HG03135 (cell line): Measurements from ENCODE around the gene SLIT1.
"Not testable (repeated sequence)": the region's sequence is repeated elsewhere in the genome, so short reads cannot be mapped to it uniquely, and the experiment has no call there.

ENCODE experiments used
- ATAC-seq: cut with Tn5 transposase; IDR thresholded peaks from one replicate; pipeline ENCODE4 v1.9.1; 2021; ENCODE audit warnings: mild to moderate bottlenecking, moderate library complexity; ENCODE audit not compliant: unreplicated experiment

The SLIT1 gene

DNA sequence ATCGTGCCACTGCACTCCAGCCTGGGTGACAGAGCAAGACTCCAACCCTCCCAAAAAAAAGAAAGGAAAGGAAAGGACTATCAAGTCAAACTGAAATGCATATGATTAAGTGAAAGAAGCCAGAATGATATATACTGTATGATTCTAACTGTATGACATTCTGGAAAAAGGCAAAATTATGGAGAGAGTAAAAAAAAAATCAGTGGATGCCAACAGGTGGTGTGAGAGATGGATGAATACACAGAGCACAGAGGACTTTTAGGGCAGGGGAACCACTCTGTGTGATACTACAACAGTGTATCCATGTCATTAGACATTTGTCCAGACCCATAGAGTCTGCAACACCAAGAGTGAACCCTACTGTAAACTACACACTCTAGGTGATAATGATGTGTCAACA, 99.2 kb downstream of the SLIT1 start:
- ATAC-seq = no peak

DNA sequence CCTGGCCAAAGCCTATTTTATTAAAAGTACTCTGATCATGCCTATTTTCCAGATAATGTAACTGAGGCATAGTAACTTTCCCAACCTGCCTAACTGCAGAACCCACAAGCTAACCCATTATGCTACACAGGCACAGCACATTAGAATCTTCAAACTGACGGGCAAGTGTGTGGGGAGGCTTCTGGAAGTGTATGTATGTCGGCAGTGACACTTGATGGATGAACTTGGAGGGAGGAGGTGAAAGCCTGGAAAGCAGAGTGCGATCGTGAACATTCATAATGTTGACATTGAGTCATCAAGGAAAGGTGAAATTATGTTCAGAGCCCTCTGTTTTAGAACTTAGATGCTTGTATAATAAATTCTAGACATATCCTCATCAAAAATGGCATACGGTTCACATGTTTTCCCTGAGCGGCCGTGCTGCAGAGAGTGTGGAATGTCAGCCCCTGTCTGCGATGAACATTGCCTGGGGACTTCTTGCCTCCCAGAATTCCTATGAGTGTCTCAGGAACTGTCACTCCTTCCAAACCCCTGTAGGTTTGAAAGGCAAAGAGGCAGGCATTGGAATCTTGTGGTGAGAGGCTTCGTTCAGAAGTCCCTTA, 102.4 kb downstream of the SLIT1 start:
- no peak for ATAC-seq

DNA sequence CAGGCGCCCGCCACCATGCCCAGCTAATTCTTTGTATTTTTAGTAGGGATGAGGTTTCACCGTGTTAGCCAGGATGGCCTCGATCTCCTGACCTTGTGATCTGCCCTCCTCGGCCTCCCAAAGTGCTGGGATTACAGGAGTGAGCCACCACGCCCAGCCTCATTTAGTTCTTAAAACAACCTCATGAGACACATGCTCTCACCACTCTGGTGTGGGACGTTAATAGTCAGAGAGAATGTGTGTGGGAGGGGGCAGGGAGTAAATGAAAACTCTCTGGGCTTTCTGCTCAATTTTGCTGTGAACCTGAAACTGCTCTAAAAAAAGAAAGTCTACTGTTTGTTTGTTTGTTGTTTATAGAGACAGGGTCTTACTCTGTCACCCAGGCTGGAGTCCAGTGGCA, 103.2 kb downstream of the SLIT1 start:
- not testable (repeated sequence) for ATAC-seq

DNA sequence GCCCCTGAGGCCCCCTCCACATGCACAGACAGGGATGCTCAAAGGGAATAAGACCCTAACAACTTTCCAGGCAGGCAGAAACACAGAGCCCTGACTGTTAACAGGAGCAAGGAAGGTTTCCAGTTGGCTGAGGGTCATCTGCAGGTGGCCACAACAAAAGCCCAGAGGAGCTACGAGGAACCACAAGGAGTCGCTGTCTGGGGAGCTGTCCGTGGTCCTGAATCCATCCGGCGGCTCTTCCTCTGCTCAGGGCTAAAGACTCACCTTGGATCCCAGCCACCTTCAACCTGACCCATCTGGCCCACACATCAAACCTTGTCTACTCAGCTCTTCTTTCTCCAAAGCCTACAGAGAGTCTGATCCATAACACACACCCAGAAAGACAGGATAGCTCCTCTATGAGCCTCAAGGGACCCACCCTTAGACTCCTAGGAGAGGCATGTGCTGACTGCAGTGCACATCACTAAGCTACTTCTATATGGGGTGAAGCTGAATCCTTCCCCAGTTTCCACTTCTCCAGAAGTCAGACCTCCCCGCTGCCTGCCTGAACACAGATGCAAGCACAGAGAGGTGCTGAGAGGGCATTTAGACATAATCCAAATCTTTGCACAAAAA, 104.0 kb downstream of the SLIT1 start:
- ATAC-seq = no peak

DNA sequence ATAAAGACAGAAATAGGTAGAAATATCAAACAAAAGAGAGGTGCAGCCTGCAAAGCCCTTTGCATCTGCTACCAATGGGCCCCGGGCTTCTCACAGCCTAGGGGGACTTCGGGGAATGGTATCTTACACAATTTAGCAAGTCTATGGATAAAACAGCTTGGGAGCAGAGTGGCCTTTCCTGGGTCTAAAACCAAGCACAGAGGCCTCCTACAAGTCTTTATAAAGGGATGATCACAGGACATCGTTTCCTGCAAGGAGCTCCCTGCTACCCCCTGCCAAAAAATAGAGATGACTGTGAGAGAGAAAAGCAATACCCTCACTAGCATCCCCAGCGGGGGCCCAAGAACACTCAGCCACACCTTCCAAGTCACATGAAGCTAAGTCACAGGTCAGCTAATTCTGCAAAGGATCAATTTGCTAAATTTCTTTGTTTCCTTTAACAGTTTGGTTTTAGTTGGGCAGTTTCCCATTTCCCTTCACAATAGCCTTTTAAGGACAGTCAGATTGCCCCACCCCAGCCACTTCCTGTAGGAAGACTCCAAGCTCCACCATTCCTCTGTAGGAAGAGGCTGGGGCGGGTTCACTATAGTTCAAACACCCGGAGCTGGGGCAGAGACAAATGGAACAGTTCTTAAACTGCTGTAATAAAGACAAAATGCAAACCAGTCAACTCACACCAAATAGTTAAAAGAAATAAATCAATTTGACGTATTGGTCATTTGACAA, 105.5 kb downstream of the SLIT1 start:
- ATAC-seq = no peak

DNA sequence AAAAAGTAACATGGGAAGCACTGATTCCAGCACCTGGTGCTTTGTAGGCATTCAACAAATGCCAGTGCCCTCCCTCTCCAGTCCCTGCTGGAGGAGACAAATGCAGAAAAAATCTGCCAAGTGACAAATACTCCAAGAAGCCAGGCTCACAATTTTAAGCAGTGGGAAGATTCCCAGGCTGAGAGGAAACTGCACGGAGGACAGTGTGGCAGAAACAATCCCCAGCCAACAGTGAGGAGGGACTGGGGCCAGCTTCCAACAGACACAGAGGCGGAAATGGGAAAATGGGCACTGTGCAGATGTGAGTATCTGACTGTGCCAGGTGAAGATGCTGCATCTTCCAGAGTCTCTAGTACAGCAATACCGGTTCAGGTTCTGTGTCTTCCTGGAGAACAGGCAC, 106.3 kb downstream of the SLIT1 start:
- ATAC-seq = no peak

DNA sequence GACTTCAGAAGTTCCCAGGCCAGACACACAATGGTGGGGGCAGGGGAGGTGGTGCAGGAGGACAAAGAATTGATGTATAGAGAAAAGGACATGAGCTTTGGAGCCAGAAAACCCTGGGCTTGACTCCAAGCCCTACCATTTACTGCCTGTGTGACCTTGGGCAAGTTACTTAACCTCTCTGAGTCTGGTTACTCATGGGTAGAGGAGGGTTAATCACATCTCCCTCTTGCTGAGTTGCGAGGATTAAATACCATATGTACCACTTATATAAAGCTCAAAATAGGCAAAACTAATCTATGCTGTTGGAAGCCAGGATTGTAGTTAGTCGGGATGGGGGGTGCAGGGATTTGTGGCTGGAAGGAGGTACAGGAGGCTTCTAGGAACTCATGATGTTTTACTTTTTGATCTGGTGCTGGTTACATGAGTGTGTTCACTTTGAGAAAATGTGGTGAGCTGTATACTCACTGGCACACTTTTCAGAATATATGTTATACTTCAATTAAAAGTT, 106.8 kb downstream of the SLIT1 start:
- ATAC-seq = no peak

DNA sequence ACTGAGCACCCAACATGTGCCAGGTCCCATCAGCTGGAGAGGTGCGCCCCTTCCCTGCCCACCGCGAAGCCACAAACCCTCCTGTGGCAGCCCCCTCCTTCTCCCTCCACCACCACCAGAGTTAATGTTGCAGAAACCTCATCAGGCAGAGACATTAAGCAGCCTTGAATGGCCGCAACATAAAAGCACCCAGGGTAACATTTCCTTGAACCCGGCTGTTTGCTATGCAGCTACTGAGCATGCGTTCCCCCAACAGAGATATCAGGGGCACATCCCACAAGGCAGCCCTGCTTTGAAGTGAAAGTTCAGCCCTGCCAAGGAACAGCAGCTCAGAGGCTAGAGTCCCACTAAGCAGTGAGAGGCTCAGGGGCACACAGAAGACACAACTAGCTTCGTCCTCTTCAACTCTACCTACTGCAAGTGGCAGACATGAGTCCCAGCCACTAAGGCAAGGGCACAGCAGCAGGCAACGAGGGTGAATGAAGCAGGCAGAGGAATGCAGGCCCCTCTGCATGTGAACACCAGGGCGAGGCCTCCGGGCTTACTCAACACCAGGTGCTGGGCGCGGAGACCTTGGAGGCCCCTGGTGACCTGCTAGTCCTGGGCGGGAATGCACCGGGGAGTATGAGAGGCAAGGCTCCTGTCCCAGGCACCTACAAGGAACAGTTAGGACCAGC, 107.4 kb downstream of the SLIT1 start:
- no peak for ATAC-seq

DNA sequence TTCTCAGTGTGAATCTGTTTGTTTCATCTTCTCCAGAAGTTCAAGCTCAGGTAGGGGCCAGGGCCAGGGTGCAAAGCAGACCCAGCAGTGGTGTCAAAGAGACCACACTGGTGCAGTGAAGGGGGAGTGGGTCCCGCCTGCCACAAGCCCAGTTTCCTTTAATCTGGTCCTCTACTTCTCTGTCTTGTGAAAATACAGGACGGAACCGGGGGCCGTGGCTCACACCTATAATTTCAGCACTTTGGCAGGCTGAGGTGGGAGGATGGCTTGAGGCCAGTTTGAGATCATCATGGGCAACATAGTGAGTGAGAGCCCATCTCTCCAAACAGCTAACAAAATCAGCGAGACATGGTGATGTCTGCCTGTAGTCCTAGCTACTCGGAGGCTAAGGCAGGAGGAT, 109.0 kb downstream of the SLIT1 start:
- no peak for ATAC-seq

DNA sequence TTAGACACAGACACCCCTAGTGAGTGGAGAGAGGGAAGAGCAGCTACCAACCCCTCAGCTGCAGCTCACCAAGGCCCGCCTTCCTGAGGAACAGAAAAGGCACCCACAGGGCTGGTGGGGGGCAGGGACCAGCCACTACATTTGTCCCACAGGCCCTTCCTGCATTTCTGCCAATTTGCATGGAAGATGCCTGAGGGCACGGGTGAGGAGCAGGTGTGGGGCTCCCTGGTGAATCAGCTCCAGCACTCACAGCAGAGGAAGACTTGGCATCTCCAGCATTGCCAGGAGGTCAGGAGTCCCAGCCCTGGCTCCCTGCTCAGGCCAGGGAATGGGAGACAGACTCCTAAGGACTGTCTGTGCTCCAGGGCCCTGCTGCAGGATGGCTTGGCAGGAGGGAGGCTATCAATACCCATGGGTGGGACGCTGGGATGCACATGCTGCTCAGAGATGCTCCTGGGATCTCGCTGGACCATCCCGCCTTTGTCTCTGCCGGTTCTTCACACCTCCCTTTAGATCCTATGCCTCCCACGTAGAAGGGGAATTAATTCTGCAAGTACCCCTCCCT, 109.7 kb downstream of the SLIT1 start:
- no peak for ATAC-seq

DNA sequence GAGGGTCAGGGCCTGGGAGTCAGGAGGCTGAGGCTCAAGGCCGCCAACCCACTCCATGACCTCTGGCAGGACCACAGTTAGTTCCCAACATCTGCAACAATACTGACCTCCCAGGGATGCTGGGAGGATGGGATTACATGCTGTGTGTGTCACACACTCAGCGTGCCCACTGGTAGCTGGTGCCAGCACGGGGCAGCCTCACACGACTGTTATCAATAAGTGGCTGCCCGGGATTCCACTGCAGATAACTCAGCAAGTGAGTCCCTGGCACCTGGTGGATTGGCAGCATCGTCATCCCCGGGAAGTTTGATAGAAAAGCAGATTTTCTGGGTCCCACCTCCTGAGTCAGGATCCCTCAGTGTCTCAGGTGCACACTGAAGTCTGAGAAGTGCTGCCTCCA, 110.3 kb downstream of the SLIT1 start:
- no peak for ATAC-seq

DNA sequence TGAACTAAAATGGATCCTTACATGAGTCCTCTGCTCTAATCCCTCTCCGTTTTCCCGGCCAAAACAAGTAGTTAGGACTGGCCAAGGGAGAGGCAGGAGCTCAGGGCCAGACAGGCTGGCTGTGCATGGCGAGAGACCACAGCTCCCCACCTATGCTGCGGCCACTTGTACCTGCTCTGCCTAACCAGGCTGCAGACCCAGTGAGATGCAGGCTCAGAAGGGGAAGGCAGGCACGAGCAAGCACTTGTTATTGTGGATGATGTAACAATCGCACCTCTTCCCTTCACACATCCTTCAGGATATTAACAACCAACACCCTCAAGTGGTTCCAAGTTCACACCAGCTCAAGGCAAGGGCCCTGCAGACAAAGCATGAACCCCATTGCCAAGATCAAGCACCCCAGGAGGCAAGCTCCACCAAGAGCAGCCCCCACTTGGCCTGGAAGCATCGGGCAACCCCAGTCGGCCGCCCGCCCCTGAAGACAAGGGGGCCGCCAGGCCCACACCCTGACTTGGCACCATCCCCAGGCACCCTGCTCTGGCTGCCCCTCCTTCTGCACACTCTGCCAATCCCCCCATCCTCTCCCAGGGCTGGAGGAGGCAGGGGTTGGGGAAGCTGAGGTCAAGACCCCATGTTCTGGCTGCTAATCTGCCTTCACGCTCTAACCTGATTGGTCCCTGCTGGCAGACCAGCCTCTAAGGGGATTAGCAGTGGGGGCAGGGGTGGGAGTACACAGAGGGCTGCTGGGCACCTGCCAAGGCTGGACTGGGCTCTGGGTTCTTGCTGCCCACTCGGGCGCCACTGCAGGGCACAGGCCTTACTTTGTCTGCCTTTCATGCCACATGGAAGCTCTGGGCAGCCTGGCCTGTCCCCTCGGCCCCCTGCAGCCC, 111.3 kb downstream of the SLIT1 start:
- ATAC-seq = no peak

DNA sequence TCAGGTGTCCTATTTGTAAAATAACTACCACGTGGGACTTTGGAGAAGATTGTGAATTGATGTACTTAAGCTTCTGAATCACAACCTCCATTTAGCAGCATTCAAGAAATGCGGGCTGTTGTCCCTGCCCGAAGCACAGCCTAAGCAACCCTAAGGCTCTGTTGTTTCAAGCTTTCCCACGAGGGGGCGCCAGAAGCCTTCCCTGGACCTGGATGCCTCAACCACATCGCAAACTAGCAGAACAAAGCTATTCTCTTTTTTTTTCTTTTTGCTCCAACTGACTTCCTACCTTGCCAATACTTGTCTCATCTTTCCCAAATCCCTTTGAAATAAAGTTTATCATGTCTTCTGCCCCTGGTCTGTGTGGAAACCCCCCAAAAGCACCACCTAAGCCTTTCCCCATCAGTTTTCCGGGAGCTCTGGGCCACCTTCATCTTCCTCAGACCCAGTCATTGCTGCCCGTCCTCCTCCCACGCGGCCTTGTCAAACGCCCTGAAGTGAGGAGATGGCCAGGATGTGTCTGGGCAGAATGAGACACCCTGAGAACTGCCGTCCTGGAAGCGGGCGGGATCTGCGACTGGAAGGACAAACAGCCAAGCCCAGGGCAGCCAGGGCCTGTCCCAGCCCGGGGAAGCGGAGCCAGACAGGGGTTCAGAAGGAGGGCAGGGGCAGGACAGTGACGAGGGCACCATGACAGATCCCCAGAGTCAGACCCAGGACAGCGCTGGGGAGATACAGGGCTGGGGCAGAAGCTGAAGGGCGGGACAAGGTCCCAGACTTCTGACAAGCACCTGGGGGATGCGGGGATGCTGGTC, 112.7 kb downstream of the SLIT1 start:
- peak; percentile 53 for ATAC-seq

DNA sequence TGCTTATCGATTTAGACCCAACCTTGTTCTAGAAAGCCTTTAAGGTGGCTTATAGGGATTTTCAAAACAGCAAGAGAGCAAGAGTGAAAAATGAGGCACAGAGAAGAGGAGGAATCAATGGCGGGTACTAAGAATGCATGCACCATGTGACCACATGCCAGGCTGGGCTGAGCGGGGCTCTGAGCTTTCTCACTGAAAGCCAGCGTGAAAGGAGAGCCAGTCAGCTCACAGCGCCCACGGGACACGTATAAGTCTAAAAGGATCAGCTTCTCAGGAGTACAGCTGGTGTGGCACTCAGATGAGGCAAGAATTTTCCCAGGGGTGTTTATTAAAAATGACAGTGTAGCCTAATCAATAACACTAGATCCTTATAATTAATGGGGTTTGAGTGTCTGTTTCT, 114.3 kb downstream of the SLIT1 start:
- ATAC-seq = no peak

DNA sequence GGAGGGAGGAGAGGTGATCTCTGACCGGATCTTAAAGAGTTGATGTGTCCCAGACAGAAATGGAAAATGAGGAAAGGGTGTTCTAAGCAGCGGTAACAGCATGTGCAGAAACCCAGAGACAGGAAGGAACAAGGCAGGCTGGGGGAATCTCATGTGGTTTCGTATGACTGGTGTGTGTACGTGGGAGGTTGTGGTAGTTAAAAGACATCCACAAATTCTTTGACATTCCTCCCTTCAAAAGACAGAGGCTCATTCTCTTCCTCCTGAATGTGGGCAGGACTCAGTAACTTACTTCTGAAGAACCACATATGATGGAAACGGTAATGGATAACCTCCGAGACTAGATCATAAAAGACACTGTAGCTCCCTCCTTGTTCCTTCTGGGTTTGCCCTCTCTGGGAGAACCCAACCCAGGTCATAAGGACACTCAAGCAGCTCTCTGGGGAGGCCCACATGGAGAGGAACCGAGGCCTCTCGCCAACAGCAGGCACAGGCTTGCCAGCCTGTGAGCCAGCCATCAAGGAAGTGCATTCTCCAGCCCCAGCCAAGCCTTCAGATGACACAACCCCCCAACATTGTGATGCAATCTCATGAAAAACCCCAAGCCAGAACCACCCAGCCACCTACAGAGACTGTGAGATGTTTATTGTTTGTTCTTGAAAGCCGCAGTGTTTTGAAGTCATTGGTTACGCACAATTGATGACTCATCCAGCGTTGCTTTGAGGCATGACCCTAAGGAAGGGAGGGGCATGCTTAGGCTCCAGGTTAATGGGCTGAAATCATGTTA, 116.0 kb downstream of the SLIT1 start:
- ATAC-seq = no peak

DNA sequence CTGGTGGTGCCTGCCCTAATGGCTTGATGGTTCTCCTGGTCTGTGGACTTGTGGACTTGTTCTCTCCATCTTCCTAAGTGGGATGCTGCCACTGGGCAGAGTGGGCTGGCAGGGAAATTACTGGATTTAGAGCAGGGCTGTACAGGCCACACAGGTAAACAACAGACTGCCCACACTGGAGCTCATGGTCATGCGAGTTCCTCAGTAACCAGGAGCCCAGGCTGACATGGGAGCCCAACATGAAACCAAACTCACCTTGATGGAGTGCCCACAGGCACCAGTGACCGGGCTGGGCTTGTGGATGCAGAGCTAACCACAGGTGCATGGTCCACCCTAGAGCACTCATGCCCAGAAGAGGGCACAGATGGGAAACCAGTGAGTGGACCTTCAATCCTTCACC, 116.7 kb downstream of the SLIT1 start:
- ATAC-seq = no peak

DNA sequence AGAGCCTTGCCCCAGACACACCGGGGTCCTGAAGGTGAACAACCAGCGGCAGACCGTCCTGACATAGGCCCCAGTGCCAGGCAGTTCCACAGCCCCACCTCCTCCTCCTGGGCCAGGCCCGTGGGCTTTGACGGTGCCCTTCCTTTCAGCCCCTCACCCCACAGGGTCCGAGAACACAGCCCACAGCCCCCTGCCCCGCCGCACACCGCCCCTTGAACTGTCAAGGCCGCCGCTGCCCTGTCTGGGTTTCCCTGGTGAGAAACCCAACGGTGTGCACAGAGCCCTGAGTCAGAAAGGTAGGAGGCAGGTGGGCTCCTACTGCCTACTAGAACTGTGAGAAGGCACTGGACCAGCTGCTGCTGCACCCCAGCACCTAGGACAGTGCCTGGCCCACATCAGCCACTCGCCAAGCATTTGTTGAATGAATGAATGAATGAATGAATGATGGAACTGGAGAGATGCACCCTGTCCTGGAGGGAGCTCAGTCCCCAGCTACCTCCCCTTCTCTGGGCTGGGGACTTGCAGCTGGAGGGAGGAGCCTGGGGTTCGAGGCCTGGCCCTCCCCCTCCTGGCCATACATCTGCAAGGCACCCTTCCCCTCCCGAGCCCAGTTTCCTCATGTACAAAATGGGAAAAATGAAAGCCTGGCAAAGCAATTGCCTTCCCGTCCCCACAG, 117.9 kb downstream of the SLIT1 start:
- ATAC-seq = no peak

DNA sequence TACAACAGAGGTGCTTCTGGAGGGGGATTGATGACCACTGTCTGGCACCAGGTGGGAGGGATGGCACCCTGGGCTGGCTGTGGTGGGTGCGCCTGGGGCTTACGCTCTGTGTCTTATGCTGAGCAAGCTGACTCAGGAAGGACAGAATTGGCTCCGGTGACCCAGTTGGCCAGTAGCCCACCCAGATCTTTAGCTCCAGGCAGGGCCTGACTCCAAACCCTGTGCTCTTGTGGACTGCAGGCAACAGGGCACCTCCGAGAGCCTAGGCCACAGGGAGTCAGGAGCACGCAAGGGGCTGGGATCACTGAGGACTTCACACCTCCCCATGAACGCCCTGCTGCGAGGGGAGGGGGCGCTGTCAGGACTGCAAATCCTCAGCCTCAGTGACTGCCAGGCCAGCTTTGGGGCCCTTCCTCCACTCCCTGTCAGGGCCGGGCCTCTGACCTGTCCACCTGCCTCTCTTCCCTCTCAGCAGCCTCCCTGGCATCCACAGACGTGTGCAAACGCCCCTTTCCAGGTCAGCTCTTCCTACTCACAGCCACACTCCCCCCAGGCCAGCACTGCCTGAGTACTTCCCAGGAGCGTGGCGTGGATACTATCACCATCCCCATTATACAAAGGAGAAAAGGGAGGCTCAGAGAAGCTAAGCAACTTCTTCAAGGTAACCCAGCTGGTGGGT, 118.7 kb downstream of the SLIT1 start:
- ATAC-seq = no peak
